H9 (cell line): ENCODE data around the gene ZIC5. TPM values are rescaled to one million over a fixed set of nuclear protein-coding genes. Genes with fewer than 3 reads are reported as not detected.

Source experiments
- DNase-seq: peaks from one replicate; pipeline ENCODE4 v3.0.0-alpha.2; 2017
- H2AFZ ChIP-seq: one replicate; pipeline ENCODE4 v1.6.1; 2013; ENCODE audit warnings: mild to moderate bottlenecking, low read length, control low read depth, moderate library complexity
- H2AK5ac ChIP-seq: 2 replicates; pipeline ENCODE4 v1.6.1; 2013; ENCODE audit warnings: low read length, control low read depth, mixed read lengths; ENCODE audit not compliant: insufficient read length
- H2BK120ac ChIP-seq: one replicate; pipeline ENCODE4 v1.6.1; 2013; ENCODE audit warnings: low read depth, mild to moderate bottlenecking, low read length, control low read depth, inconsistent platforms; ENCODE audit not compliant: poor library complexity, severe bottlenecking
- H2BK12ac ChIP-seq: 2 replicates; pipeline ENCODE4 v1.6.1; 2013; ENCODE audit warnings: low read length, control low read depth, mixed read lengths, low read depth; ENCODE audit not compliant: insufficient read length
- H2BK15ac ChIP-seq: 2 replicates; pipeline ENCODE4 v1.6.1; 2013; ENCODE audit warnings: low read depth, low read length, control low read depth
- H2BK20ac ChIP-seq: one replicate; pipeline ENCODE4 v1.6.1; 2013; ENCODE audit warnings: low read depth, mild to moderate bottlenecking, low read length, control low read depth, inconsistent platforms; ENCODE audit not compliant: poor library complexity, severe bottlenecking
- H2BK5ac ChIP-seq: 2 replicates; pipeline ENCODE4 v1.6.1; 2013; ENCODE audit warnings: low read length, control low read depth, mixed read lengths; ENCODE audit not compliant: insufficient read length
- H3K14ac ChIP-seq: 2 replicates; pipeline ENCODE4 v1.6.1; 2013; ENCODE audit warnings: low read length, control low read depth; ENCODE audit not compliant: insufficient read depth
- H3K18ac ChIP-seq: 2 replicates; pipeline ENCODE4 v1.6.1; 2013; ENCODE audit warnings: low read depth, mild to moderate bottlenecking, mixed read lengths, low read length, control low read depth; ENCODE audit not compliant: insufficient read length
- H3K23ac ChIP-seq: 2 replicates; pipeline ENCODE4 v1.6.1; 2013; ENCODE audit warnings: low read length, control low read depth, mixed read lengths, low read depth; ENCODE audit not compliant: insufficient read length
- H3K23me2 ChIP-seq: 2 replicates; pipeline ENCODE4 v1.6.1; 2013; ENCODE audit warnings: low read depth, mild to moderate bottlenecking, mixed read lengths, low read length, control low read depth; ENCODE audit not compliant: insufficient read length, poor library complexity, severe bottlenecking
- H3K27ac ChIP-seq: 2 replicates; pipeline ENCODE4 v1.5.1; 2013; ENCODE audit warnings: low read length, control low read depth, mixed read lengths, low read depth; ENCODE audit not compliant: insufficient read length
- H3K27me3 ChIP-seq: 2 replicates; pipeline ENCODE4 v1.6.1; 2013; ENCODE audit warnings: low read length, control low read depth, inconsistent platforms; ENCODE audit not compliant: insufficient read depth
- H3K4ac ChIP-seq: 2 replicates; pipeline ENCODE4 v1.6.1; 2013; ENCODE audit warnings: low read depth, mild to moderate bottlenecking, control low read depth, inconsistent platforms, low read length, moderate library complexity
- H3K4me1 ChIP-seq: 2 replicates; pipeline ENCODE4 v1.6.1; 2013; ENCODE audit warnings: low read length, control low read depth, inconsistent platforms; ENCODE audit not compliant: insufficient read depth
- H3K4me2 ChIP-seq: 2 replicates; pipeline ENCODE4 v1.6.1; 2013; ENCODE audit warnings: low read length, control low read depth, mixed read lengths; ENCODE audit not compliant: insufficient read length, insufficient read depth
- H3K56ac ChIP-seq: 2 replicates; pipeline ENCODE4 v1.6.1; 2013; ENCODE audit warnings: low read depth, mild to moderate bottlenecking, mixed read lengths, low read length, control low read depth; ENCODE audit not compliant: insufficient read length
- H3K79me1 ChIP-seq: 2 replicates; pipeline ENCODE4 v1.6.1; 2013; ENCODE audit warnings: low read depth, mild to moderate bottlenecking, moderate library complexity, low read length, control low read depth, inconsistent platforms; ENCODE audit not compliant: insufficient read depth, poor library complexity, severe bottlenecking
- H3K79me2 ChIP-seq: 2 replicates; pipeline ENCODE4 v1.6.1; 2013; ENCODE audit warnings: low read length, control low read depth, inconsistent platforms; ENCODE audit not compliant: insufficient read depth
- H3K9ac ChIP-seq: 2 replicates; pipeline ENCODE4 v1.6.1; 2013; ENCODE audit warnings: low read length, control low read depth, mixed read lengths; ENCODE audit not compliant: insufficient read length; ENCODE audit errors: extremely low read depth
- H3K9me3 ChIP-seq: one replicate; pipeline ENCODE4 v1.6.1; 2013; ENCODE audit warnings: low read depth, low read length, inconsistent platforms; ENCODE audit not compliant: control insufficient read depth
- H3T11ph ChIP-seq: one replicate; pipeline ENCODE4 v1.6.1; 2013; ENCODE audit warnings: mild to moderate bottlenecking, low read length, control low read depth, inconsistent platforms
- H4K20me1 ChIP-seq: one replicate; pipeline ENCODE4 v1.6.1; 2013; ENCODE audit not compliant: control insufficient read depth, insufficient read length, insufficient read depth
- H4K5ac ChIP-seq: 2 replicates; pipeline ENCODE4 v1.6.1; 2013; ENCODE audit warnings: low read depth, mild to moderate bottlenecking, mixed read lengths, low read length, control low read depth; ENCODE audit not compliant: insufficient read length
- H4K8ac ChIP-seq: replicated peaks from 2 replicates; pipeline ENCODE4 v1.6.1; 2013; ENCODE audit warnings: low read length, control low read depth, mixed read lengths, low read depth; ENCODE audit not compliant: insufficient read length
- H4K91ac ChIP-seq: 2 replicates; pipeline ENCODE4 v1.6.1; 2013; ENCODE audit warnings: low read depth, mild to moderate bottlenecking, moderate library complexity, mixed read lengths, low read length, control low read depth; ENCODE audit not compliant: insufficient read length
- H3K27ac Mint-ChIP-seq, 3 experiments: 2 replicates in 2 of 3; 3 replicates in 1 of 3; pipeline ENCODE4 v1.8.0; 2020 to 2021; ENCODE audit warnings: mixed read lengths in 3 of 3, mild to moderate bottlenecking in 1 of 3, moderate library complexity in 1 of 3
- H3K27me3 Mint-ChIP-seq: 2 replicates; pipeline ENCODE4 v1.8.0; 2021; ENCODE audit warnings: low read depth, mild to moderate bottlenecking, moderate library complexity, mixed read lengths
- H3K36me3 Mint-ChIP-seq, 3 experiments: 2 replicates in 2 of 3; 3 replicates in 1 of 3; pipeline ENCODE4 v1.8.0; 2020 to 2021; ENCODE audit warnings: low read depth in 3 of 3, mixed read lengths in 3 of 3; ENCODE audit not compliant: insufficient read depth in 1 of 3
- H3K4me1 Mint-ChIP-seq, 2 experiments: 2 replicates each; pipeline ENCODE4 v1.8.0; 2020; ENCODE audit warnings: mixed read lengths in 2 of 2
- H3K4me3 Mint-ChIP-seq, 2 experiments: 2 replicates in 1 of 2; 3 replicates in 1 of 2; pipeline ENCODE4 v1.8.0; 2020 to 2021; ENCODE audit warnings: mild to moderate bottlenecking in 2 of 2, mixed read lengths in 2 of 2, moderate library complexity in 1 of 2
- H3K9me3 Mint-ChIP-seq, 2 experiments: 2 replicates in 1 of 2; 3 replicates in 1 of 2; pipeline ENCODE4 v1.8.0; 2020; ENCODE audit warnings: mild to moderate bottlenecking in 2 of 2, mixed read lengths in 2 of 2, moderate library complexity in 1 of 2
- WGBS: extraction: QIAGEN DNeasy Blood & Tissue Kit; methylation state at CpG from one replicate; pipeline ENCODE4 v1.1.7; 2013; ENCODE audit warnings: missing lambda C conversion rate, low lambda C conversion rate, mixed read lengths; ENCODE audit not compliant: insufficient read length; ENCODE audit errors: extremely low coverage; 5-methylcytosine and 5-hydroxymethylcytosine counted together
- total RNA-seq: library from RNA; stranded (reverse); gene quantifications from 2 replicates; pipeline ENCODE4 v1.2.1, GENCODE V29; 2021
- TF ChIP-seq, protein P1 (sequence below): fragments of 200-600 bp; sonication (generic); conservative IDR thresholded peaks from 3 replicates; pipeline ENCODE4 v1.8.0; 2021; ENCODE audit warnings: antibody characterized with exemption, mild to moderate bottlenecking

The ZIC5 gene
- total RNA-seq, 1 experiment from 2014 or later, result 51.9 TPM

DNA sequence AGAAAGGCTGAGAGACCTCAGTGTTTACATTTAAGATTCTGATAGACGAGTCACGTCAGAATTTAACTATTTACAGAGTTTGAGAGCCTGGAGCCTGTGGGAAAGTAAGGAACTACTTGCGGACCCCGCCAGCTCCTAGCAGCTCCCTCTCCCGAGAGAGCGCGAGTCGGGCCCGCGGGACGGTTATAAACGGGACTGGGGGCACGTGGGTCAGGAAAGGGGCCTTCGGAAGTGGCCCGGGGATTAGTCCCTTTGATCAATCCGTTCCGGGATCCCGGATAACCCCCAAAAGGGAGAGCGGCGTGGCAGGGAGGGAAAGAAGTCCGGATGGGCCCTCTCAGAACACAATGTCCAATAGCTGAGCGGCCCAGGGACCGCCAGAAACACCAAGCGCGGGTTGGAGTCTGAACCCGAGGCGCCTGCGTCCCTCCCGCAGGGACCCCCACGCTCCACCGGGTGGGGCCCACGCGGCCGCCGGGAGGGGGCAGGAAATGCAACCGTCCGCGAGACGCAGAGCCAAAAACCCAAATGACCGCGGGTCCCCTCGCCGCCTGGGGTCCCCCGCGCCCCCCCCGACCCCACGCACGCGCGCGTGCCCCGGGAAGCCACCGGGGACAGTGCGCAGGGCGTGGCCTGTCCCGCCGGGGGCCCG lies 3.6 kb downstream of the ZIC5 start:
- H3K9me3 Mint-ChIP-seq, result peaks cover 9 to 12% of the 10 kb centered on the region in 2 experiments; a peak in 4 of 5 replicates

More for the DNA sequence above, 3.6 kb downstream of the ZIC5 start:
- Histone ChIP-seq H2BK20ac (no peak overlapping the region), H4K8ac (no peak overlapping the region), H2BK15ac (no peak overlapping the region), H3K23me2 (peaks cover 30% of the 10 kb centered on the region), H3K79me2 (peaks cover 20% of the 10 kb centered on the region; the same call in 1 of the 2 replicates), H3K4ac (no peak overlapping the region), H3K9me3 (no peaks in the 10 kb centered on the region), H3K9ac (peak overlapping the region; percentile 74), H3K4me2 (peak overlapping the region; percentile 98), H4K91ac (no peak overlapping the region), H3K14ac (no peak overlapping the region), H3K23ac (no peak overlapping the region), H2BK12ac (no peak overlapping the region), H4K20me1 (no peaks in the 10 kb centered on the region), H2BK5ac (no peak overlapping the region), H2AK5ac (no peak overlapping the region), H3T11ph (no peak overlapping the region), H3K27me3 (no peaks in the 10 kb centered on the region; the same call in 1 of the 2 replicates), H4K5ac (no peak overlapping the region), H3K4me1 (no peaks in the 10 kb centered on the region; the same call in 1 of the 2 replicates), H3K79me1 (no peaks in the 10 kb centered on the region), H2BK120ac (no peak overlapping the region), H3K18ac (no peak overlapping the region), H2AFZ (no peak overlapping the region), H3K27ac (no peak overlapping the region), H3K56ac (no peak overlapping the region)
- Mint-ChIP-seq H3K4me1 (peaks cover 38 to 53% of the 10 kb centered on the region in 2 experiments), H3K4me3 (peak overlapping the region; percentile 78 to 94), H3K27me3 (peaks cover 17% of the 10 kb centered on the region), H3K27ac (peak overlapping the region; percentile 5 to 91 (median 75); a peak in 6 of 7 replicates), H3K36me3 (peaks cover 46 to 60% (median 53%) of the 10 kb centered on the region in 3 experiments)
- TF ChIP-seq, protein P1, sequence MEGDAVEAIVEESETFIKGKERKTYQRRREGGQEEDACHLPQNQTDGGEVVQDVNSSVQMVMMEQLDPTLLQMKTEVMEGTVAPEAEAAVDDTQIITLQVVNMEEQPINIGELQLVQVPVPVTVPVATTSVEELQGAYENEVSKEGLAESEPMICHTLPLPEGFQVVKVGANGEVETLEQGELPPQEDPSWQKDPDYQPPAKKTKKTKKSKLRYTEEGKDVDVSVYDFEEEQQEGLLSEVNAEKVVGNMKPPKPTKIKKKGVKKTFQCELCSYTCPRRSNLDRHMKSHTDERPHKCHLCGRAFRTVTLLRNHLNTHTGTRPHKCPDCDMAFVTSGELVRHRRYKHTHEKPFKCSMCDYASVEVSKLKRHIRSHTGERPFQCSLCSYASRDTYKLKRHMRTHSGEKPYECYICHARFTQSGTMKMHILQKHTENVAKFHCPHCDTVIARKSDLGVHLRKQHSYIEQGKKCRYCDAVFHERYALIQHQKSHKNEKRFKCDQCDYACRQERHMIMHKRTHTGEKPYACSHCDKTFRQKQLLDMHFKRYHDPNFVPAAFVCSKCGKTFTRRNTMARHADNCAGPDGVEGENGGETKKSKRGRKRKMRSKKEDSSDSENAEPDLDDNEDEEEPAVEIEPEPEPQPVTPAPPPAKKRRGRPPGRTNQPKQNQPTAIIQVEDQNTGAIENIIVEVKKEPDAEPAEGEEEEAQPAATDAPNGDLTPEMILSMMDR, result no peak
- no peak for DNase-seq
- WGBS, result no CpG with 5 or more reads among the region's 58 CpGs
